ENCODE results near the gene GLDN.

GRCh38 chr15:51332206-51333147 is 9.0 kb upstream of the GLDN start:
- TF ChIP-seq CTCF (IDR thresholded peaks at IDR 0.05; ENCODE audit: poor library complexity, severe bottlenecking), result no peak
- no peak for TF ChIP-seq RAD21 (conservative IDR thresholded peaks at IDR 0.05)
- no peak for TF ChIP-seq REST (IDR thresholded peaks at IDR 0.05; ENCODE audit: borderline replicate concordance)
- no peak for TF ChIP-seq TAF1 (IDR thresholded peaks at IDR 0.05; ENCODE audit: low read depth)

Measured in neural cell (in vitro differentiated cells).